ENCODE data around the gene TLX2.
A peak's percentile ranks its signal among the peaks of the same experiment; 100 is the strongest.
"Not testable (repeated sequence)": the region's sequence is repeated elsewhere in the genome, so short reads cannot be mapped to it uniquely, and the experiment has no call there.

TLX2 gene

DNA sequence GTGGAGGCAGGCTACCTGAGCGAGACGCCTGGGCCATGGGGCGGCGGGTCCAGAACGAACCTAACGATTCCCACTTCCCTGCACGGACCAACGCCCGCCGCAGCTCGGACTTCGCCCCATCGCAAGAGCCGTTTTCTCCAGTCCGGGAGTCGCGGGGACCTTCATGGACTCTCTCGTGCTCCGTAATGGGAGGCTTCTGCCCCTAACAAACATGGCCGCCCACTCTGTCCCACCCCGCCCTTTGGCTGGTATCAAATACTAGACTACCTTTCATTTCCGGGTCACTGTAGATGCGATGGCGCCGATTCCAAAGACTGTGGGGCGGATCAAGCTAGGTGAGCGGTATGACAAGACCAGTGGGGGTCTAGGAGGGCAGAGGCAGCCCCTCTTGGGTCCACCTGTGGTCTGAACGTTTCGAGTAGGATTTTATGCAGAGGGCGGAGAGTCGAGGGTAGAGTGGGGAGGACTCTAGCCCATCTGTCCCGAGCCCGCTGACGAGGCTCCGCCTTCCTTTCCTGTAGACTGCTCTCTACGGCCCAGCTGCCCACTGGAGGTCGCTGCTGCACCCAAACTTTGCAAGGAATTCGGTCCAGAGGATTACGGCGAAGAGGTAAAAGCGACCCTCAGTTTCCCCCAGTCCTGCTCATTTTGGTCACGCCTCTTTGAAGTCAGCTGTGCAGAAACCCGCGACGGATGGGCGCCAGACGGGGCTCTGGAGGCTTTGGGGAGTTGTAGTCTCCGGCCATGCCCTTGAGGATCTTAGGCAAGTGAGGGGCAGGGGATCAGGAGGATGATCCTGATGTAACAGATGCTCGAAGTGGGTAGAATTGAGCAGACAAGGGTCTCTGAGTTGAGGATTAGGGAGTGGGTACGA is 31.2 kb upstream of the TLX2 start, which contains the start of the genes CCDC142 and TTC31:
TSS of gene CCDC142 (minus strand) at position 198 of the 874 bp plus-strand sequence. CDS start at position 37, 161 bp downstream.
TSS of gene TTC31 (plus strand) at position 281 of the 874 bp plus-strand sequence. CDS start at position 296, 15 bp downstream.
- Histone ChIP-seq H2AFZ (peak within 1 kb of the TSS; percentile 79), H3K4me1 (no peaks in the 10 kb centered on the region), H3K79me2 (peaks cover 20% of the 10 kb centered on the region), H3K4me2 (ENCODE audit: low read length) (peak within 1 kb of the TSS; percentile 97), H3K36me3 (ENCODE audit: control insufficient read depth, insufficient read depth, low read length) (no peaks in the 10 kb centered on the region), H3K9me3 (ENCODE audit: control insufficient read depth, low read length) (no peaks in the 10 kb centered on the region), H3K27me3 (ENCODE audit: control insufficient read depth, insufficient read depth, low read length) (no peaks in the 10 kb centered on the region), H3K9ac (peak within 1 kb of the TSS; percentile 1), H3K27ac (peak within 1 kb of the TSS; percentile 83), H3K4me3 (ENCODE audit: low read depth, low read length) (peak within 1 kb of the TSS; percentile 94)
- TF ChIP-seq, protein P1, sequence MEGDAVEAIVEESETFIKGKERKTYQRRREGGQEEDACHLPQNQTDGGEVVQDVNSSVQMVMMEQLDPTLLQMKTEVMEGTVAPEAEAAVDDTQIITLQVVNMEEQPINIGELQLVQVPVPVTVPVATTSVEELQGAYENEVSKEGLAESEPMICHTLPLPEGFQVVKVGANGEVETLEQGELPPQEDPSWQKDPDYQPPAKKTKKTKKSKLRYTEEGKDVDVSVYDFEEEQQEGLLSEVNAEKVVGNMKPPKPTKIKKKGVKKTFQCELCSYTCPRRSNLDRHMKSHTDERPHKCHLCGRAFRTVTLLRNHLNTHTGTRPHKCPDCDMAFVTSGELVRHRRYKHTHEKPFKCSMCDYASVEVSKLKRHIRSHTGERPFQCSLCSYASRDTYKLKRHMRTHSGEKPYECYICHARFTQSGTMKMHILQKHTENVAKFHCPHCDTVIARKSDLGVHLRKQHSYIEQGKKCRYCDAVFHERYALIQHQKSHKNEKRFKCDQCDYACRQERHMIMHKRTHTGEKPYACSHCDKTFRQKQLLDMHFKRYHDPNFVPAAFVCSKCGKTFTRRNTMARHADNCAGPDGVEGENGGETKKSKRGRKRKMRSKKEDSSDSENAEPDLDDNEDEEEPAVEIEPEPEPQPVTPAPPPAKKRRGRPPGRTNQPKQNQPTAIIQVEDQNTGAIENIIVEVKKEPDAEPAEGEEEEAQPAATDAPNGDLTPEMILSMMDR (IDR thresholded peaks at IDR 0.05): peak; percentile 93

DNA sequence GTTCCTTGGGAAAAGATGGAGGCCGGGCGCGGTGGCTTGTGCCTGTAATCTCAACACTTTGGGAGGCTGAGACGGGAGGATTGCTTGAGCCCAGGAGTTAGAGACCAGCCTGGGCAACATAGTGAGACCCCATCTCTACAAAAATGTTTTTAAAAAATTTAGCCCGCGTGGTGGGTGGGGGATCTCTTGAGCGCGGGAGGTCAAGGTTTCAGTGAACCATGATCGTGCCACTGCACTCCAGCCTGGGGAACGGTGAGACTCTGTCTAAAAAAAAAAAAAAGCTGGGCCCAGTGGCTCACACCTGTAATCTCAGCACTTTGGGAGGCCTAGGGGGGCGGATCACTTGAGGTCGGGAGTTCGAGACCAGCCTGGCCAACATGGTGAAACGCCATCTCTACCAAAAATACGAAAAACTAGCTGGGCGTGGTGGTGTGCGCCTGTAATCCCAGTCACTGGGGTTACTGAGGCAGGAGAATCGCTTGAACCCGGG is 30.5 kb upstream of the TLX2 start:
- not testable (repeated sequence) for H3K9me3 ChIP-seq (ENCODE audit: control insufficient read depth, low read length); H3K27ac ChIP-seq; H3K36me3 ChIP-seq (ENCODE audit: control insufficient read depth, insufficient read depth, low read length); H3K27me3 ChIP-seq (ENCODE audit: control insufficient read depth, insufficient read depth, low read length); H3K9ac ChIP-seq; H3K4me1 ChIP-seq
- Histone ChIP-seq H2AFZ (peak overlapping the region; percentile 79), H3K79me2 (peaks cover 20% of the 10 kb centered on the region), H3K4me3 (ENCODE audit: low read depth, low read length) (peak overlapping the region; percentile 94), H3K4me2 (ENCODE audit: low read length) (peak overlapping the region; percentile 97)

DNA sequence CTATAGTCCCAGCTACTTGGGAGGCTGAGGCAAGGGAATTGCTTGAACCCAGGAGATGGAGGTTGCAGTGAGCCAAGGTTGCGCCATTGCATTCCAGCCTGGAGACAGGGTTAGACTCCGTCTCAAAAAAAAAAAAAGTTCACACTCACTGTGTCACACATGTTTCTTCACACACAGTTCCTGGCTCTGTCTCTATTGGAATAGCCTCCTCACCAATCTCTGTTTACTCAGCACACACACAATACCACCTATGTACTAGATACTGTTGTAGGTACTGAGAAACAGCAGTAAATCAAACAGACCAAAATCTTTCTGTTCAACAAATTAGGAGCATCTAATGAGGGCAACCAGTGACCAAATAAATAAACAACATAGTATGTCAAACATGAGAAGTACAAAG is 28.1 kb upstream of the TLX2 start:
- H3K36me3 ChIP-seq (ENCODE audit: control insufficient read depth, insufficient read depth, low read length): no peaks in the 10 kb centered on the region
- TF ChIP-seq, protein P1 (IDR thresholded peaks at IDR 0.05): no peak

DNA sequence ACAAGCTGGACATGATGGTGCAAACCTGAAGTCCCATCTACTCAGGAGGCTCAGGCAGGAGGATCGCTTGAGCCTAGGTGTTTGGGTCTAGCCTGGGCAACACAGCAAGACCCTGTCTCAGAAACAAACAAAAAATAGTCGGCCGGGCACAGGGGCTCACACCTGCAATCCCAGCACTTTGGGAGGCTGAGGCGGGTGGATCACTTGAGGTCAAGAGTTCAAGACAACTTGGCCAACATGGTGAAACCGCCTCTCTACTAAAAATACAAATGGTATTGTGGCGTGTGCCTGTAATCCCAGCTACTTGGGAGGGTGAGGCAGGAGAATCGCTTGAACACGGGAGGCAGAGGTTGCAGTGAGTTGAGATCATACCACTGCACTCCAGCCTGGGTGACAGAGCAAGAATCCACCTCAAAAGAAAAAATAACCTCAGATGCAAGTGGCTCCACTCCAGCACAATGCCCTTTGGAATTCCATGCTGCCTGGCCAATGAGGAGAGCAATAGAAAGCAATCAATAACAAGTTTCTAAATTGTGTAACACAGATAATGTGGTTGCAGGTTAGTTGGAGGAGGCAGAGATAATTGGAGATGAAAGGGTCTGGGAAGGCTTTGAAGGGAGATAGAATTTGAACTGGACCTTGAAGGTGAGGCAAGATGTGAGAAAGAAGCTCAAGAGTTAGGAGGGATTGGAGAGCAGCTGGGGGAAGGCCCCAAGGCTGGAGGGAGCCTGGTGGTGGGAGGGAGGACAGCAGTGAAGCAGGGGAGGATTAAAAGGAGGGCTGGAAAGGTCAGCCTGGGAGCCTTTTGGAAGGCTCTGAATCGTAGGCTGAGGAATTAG is 25.4 kb upstream of the TLX2 start:
- Histone ChIP-seq H3K4me2 (ENCODE audit: low read length) (no peak overlapping the region), H3K9ac (no peak overlapping the region), H3K27ac (no peak overlapping the region), H3K27me3 (ENCODE audit: control insufficient read depth, insufficient read depth, low read length) (no peaks in the 10 kb centered on the region), H3K4me3 (ENCODE audit: low read depth, low read length) (no peak overlapping the region), H2AFZ (no peak overlapping the region), H3K36me3 (ENCODE audit: control insufficient read depth, insufficient read depth, low read length) (no peaks in the 10 kb centered on the region), H3K9me3 (ENCODE audit: control insufficient read depth, low read length) (no peaks in the 10 kb centered on the region), H3K79me2 (peaks cover 8% of the 10 kb centered on the region), H3K4me1 (no peaks in the 10 kb centered on the region)
- TF ChIP-seq, protein P1 (IDR thresholded peaks at IDR 0.05): no peak

More for the DNA sequence above, 28.1 kb upstream of the TLX2 start:
- Histone ChIP-seq H3K27ac (no peak overlapping the region), H3K4me3 (ENCODE audit: low read depth, low read length) (no peak overlapping the region), H3K79me2 (peaks cover 17% of the 10 kb centered on the region), H3K9ac (no peak overlapping the region), H2AFZ (no peak overlapping the region), H3K9me3 (ENCODE audit: control insufficient read depth, low read length) (no peaks in the 10 kb centered on the region), H3K4me1 (no peaks in the 10 kb centered on the region), H3K4me2 (ENCODE audit: low read length) (no peak overlapping the region), H3K27me3 (ENCODE audit: control insufficient read depth, insufficient read depth, low read length) (no peaks in the 10 kb centered on the region)

DNA sequence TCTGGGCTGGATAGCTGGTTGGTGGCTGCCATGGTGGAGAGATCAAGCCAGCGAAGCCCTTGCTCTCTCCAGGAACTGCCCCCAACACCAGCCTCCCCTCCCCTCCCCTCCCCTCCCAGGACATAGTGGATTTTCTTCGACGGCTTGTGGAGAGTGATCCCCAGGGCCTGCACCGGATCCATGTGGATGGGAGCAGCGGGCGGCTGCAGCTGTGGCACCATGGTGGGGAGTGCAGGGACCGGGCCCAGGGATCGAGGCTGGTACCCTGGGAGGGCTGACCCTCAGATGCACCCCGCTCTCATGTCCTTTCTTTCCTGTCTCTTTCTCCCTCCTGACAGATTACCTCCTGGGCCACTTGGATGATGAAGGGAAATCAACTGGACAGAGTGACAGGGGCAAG is 24.3 kb upstream of the TLX2 start:
- H3K4me1 ChIP-seq: no peaks in the 10 kb centered on the region
- H3K9ac ChIP-seq: no peak overlapping the region
- H3K27ac ChIP-seq: no peak overlapping the region
- H2AFZ ChIP-seq: no peak overlapping the region
- no peak overlapping the region for H3K4me2 ChIP-seq (ENCODE audit: low read length)
- H3K4me3 ChIP-seq (ENCODE audit: low read depth, low read length): no peak overlapping the region
- no peaks in the 10 kb centered on the region for H3K36me3 ChIP-seq (ENCODE audit: control insufficient read depth, insufficient read depth, low read length)
- H3K9me3 ChIP-seq (ENCODE audit: control insufficient read depth, low read length): no peaks in the 10 kb centered on the region
- no peaks in the 10 kb centered on the region for H3K27me3 ChIP-seq (ENCODE audit: control insufficient read depth, insufficient read depth, low read length)
- peaks cover 5% of the 10 kb centered on the region for H3K79me2 ChIP-seq
- TF ChIP-seq, protein P1 (IDR thresholded peaks at IDR 0.05): no peak

All from parathyroid adenoma (tissue), 2 donors.